GM18511 (cell line): ENCODE data around the gene BICRA.
"Not testable (repeated sequence)": the region's sequence is repeated elsewhere in the genome, so short reads cannot be mapped to it uniquely, and the experiment has no call there.

ENCODE experiments used
- ATAC-seq: cut with Tn5 transposase; IDR thresholded peaks from one replicate; pipeline ENCODE4 v1.9.1; 2021; ENCODE audit warnings: mild to moderate bottlenecking, moderate library complexity; ENCODE audit not compliant: unreplicated experiment

The BICRA gene

DNA sequence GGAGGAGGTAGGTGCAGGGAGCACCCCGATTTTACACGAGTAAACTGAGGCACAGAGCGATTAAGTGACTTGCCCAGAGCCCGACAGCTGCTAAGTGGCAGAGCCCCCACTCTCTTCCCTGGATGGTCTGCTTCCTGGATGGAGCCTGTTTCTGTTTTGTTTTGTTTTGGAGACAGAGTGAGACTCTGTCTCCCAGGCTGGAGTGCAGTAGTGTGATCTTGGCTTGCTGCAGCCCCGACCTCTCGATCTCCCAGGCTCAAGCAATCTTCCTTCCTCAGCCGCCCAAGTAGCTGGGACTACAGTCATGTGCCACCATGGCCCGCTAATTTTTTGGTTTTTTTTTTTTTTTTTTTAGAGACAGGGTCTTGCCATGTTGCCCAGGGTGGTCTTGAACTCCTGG, 17.3 kb downstream of the BICRA start:
- ATAC-seq = no peak

DNA sequence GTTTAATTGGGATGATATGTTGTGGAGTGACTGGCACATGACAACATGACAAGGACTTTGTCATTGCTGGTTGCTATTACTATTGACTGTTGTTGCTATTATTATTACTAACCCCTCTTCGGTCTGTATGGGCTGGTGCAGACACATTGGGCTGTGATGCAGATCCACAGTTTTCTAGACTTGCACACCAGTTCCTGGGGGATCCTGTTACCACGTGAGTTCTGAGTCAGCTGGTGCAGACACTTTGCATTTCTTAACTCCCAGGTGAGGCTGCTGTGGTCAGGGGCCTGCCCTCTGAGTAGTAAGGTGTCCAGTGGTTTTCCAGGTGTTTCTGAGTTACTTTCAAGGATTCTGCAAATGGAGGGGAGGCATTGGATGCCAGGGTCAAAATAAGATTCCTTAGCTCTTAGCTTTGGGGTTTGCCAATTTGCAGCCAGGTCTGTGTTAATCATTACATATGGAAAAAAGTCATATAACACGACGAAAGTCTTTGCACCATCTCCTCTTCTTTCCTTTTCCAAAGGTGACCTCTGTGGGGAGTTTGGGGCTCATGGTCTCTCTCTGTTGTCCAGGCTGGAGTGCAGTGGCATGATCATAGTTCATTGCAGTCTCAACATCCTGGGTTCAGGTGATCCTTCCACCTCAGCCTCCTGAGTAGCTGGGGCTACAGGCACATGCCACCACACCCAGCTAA, 19.3 kb downstream of the BICRA start:
- ATAC-seq = no peak

DNA sequence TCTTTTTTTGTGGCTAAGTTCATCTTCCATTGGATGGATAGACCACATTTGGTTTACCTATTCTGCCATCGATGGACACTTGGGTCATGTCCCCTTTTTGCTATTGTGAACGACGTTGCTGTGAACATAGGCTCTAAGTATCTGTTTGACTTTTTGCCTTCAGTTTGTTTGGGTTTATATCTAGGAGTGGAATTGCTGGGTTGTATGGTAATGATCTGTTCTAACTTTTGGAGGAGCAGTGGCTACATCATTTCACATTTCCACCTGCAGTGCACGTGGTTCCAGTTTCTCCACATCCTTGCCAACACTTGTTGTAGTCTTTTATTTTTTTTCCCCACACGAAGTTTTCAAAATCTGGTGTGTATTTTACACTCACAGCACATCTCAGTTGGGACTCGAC, 21.7 kb downstream of the BICRA start:
- ATAC-seq = no peak

DNA sequence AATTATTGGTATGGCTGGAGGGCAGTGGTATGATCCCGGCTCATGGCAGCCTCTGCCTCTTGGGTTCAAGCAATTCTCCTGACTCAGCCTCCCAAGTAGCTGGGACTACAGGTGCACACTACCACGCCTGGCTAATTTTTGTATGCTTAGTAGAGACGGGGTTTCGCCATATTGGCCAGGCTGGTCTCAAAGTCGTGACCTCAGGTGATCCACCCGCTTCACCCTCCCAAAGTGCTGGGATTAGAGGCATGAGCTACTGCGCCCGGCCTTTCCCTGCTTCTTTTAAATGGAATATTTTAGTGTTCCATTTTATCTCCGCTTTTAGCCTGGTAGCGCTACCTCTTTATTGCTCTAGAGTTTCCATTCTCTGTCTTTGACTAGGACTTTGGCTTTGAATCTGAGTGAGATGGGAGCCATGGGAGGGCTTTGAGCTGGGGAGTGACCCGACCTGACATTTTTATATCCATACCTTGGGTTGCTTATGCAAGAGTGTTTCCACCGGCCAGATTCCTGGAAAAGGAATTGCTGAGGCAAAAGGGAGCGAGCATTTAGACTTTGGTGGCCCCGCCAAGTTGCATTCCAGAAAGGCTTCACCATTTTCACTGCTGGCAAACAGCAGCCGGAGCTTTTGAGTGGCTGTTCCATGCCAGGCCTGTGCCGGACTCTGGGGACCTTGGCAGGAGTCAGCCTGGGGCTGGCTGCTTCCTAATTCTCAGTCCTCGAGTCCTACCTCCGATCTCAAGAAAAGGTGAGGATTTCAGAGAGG, 22.9 kb downstream of the BICRA start:
- no peak for ATAC-seq

DNA sequence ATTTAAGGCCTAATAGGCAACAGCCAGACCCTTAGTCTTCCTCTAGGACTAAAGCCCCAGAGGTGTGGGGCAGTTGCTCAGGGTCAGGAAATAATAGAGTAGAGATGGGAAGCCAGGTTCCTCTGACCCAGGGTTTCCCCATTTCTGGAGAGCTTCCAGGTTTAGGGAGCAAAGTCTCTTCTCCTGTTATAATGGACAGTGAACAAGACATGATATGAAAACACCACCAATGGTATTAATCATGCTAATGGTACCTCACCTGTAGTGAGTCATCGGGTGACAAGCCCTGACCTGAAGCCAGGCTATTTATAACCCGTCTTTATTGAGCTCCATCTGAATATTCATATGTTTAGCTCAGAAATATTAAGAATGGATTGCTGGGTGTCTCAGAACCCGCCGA, 24.6 kb downstream of the BICRA start:
- ATAC-seq = no peak

DNA sequence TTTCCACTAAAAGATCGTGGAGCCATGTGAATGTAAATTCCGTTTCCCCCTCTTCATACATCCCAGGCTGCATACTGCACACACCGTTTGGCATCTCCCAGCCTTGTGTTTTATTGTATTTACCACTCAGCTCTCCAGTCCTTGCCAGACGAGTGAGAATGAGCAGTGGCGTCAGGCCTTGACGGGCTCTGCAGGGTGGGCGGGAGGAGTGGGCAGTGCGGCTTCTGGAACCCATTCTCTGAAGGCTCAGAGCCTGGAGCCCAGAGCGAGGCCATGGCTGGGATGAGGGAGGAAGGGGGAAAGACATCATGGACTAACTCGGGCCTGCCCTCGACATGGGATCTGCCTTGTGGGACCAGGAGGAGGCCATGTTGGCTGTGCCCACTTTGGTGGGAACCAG, 25.1 kb downstream of the BICRA start:
- no peak for ATAC-seq

DNA sequence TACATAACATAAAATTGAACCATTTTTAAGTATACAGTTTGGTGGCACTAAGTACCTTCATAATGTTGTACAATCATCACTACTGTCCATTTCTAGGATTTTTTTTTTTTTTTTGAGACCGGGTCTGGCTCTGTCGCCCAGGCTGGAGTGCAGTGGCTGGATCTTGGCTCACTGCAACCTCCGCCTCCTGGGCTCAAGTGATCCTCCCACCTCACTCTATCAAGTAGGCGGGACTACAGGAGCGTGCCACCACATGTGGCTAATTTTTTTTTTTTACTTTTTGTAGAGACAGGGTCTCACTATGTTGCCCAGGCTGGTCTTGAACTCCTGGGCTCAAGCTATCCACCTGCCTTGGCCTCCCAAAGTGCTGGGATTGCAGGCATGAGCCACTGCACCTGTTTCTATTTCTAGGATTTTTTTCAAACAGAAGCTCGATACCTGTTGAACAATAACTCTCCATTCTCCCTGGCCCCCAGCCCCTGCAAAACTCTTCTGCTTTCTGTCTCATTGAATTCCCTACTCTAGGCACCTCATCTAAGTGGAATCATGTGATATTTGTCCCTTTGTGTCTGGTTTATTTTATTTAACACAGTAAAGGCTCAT, 26.3 kb downstream of the BICRA start:
- not testable (repeated sequence) for ATAC-seq

DNA sequence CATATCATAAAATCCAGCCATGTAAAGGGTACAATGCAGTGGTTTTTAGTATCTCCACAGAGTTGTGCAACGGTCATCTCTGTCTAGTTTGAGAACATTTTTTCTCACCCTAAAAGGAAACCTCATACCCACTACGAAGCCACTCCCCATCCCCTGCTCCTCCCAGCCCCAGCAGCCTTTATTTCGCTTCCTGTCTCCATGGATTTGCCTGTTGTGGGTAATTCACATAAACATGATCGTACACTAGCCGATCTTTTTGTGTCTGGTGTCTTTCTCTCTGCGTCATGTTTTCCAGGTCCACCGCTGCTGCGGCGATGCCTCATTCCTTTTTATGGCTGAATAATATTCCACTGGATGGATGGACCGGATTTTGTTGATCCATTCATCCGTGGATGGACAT, 28.6 kb downstream of the BICRA start:
- ATAC-seq = no peak

DNA sequence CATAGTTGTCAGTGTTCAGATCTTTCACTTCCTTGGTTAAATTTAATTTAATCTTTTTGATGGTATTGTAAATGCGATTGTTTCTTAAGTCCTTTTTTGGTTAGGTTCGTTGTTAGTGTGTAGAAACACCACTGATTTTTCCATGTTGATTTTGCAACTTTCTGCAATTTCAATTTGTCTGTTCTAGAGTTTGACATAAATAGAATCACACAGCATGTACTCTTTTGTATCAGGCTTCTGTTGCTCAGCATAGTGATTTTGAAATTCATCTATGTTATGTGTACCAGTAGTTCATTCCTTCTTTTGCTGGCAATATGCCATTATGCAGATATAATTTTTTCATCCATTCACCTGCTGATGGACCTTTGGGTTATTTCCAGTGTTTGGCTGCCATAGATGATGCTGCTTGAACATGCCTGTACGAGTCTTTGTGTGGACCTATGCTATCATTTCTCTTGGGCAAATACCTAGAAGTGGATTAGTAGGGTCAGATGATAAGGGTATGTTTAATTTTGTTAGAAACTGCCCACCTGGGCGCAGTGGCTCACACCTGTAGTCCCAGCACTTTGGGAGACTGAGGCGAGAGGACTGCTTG, 33.1 kb downstream of the BICRA start:
- ATAC-seq = no peak

DNA sequence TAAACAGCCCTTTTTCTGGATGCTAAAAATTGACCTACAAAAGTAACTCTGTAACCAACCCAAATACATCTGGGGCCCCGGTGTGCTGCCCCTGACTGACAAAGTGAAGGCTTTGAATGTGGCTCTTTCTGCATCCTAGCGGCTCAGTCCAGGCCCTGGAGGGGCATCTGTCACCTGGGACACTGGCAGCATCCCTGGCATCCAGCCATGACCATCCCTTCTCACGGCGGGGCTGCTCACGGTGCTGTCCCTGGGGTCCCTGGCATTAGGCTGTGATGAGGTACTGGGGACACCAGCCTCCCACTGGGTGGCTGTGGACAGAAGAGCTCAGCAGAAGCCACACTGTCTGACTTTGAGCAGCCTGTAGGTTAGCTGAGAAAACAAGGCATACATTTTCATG, 34.3 kb downstream of the BICRA start:
- no peak for ATAC-seq

DNA sequence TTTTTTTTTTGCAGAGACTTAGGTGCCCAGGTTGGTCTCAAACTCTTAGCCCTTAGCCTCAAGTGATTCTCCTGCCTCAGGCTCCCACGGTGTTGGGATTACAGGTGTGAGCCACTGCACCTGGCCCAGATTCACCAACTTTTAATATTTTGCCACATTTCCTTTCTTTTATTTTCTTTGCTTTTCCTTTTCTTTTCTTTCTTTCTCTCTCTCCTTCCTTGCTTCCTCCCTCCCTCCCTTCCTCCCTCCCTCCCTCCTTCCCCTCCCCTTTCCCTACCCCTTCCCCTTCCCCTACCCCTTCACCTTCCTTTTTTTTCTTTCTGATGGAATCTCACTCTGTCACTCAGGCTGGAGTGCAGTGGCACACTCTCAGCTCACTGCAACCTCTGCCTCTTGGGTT, 35.3 kb downstream of the BICRA start:
- no peak for ATAC-seq

DNA sequence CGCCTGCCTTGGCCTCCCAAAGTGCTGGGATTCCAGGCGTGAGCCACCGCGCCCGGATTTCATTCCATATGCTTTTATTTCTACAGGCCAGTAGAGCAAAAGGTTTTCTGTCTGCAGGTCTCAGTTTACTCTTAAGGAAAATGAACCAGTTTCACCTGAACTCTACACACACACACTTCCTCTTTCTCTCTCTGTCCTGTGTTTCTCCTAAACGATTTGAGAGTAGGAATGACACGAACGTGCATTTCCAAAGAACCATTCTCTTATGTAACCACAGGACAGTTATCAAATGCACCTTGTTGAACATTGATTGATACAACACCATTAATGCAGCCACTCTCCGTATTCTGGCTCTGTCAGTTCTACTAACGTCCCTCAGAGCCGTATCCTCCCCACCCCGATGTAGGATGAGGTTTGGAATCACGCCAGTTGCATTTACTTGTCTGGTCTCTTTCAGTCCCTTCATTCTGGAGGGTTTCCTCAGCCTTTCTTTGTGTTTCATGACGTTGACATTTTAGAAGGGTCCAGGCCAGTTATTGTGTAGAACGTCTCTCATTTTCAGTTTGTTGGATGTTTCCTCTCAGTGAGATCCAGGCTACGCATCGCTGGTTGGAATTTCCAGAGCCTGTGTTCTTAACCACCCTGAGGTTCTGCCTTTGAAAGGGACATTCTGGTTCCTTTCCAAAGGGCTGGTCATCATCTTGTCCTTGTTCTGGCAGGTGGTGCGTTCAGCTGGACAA, 36.0 kb downstream of the BICRA start:
- no peak for ATAC-seq

DNA sequence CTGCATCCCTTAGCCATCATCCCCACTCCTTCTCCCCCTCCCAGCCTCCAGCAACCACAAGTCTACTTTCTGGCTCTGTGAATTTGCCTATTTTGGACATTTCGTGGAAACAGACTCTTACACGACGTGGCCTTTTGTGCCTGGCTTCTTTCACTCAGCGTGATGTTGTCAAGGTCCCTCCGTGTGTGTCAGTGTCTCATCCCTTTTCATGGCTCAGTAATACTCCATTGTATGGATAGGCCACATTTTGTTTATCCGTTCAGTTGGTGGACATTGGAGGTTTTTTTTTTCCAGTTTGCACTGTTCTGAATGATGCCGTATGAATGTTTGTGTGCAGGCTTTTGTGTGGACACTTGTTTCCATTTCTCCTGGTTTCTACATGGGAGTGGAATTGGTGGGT, 38.0 kb downstream of the BICRA start:
- ATAC-seq = no peak

DNA sequence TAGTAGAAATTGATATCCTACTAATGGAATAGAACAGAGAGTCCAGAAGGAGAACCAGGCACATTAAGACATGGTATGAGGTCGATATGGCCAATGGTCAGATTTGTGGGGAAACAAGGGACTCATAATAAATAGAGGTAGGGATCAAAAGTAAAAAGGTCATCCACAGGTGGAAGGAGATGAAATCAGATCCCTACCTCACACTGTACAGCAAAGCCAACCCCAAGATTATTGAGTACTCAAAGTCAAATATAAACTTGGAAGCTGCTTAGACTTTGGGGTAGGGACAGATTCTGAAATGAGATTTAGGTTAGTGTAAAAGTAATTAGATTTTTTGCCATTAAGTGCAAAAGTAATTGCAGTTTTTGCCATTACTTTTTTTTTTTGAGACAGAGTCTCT, 40.7 kb downstream of the BICRA start:
- no peak for ATAC-seq

DNA sequence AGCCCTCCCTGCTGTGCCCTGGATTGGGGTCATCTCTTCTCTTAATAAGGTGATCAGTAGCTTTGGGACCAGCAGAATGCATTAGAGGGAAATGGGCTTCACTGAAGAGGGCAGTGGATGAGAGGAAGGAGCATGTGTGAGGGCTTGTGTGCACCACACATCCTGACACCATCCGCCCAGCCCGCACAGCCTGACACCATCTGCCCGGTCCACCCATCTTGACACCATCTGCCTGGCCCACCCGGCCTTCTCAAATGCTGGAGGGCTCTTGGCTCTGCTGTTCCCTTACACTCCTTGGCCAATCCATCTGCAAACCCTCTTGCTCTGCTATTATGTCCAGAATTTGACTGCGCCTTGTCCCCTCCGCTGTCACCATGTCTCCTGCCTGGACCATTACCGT, 41.8 kb downstream of the BICRA start:
- ATAC-seq = no peak

DNA sequence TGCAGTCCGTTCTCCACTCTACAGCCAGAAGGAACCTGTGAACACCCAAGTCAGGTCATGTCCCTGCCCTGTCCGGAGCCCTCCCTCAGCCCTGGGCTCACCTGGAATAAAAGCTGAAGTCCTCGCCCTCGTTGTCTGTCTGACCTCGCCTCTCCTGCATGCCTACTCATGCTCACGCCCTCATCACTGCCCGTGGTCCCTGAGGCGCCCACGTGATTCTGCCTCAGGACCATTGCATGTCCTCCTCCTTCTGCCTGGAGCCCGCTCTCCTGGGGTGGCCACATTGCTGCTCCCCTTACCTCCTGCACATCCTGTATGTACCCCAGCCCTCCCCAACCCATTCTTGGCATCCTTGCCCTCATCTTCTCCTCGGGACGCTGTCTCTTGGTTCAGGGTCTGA, 42.2 kb downstream of the BICRA start:
- no peak for ATAC-seq

DNA sequence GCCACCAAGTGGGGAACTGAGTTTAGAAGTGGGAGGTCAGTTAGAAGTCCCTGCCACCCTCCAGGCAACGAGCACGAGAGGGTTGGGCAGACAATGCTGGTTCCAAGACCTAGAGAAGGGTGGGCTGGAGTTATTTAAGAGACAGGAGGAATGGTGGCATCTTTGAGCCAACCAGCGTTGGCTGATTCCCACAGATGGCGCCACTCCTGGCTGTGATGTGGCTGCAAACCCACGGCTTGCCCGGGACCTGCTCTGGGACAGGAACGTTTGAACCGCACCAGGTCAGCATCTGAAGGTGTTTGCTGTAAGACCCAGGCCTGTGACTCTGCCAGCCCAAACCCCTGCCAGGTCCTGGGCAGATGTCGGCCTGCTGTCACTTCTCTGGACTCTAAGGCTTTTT, 42.8 kb downstream of the BICRA start:
- ATAC-seq = no peak

DNA sequence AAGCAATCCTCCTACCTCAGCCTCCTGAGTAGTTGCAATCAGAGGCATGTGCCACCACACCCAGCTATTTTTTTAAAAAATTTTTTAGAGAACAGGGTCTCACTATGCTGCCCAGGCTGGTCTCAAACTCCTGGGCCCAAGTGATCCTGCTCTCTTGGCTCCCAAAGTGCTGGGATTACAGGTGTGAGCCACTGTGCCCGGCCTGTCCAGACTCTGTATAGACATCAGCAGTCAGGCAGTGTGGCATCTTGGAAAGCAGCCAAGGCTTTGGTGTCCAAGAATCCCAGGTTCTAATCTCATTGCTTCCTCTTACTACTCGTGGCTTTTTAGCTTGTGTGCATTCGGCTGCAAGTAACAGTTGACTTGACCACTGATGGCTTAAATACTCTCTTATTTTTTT, 43.4 kb downstream of the BICRA start:
- no peak for ATAC-seq

DNA sequence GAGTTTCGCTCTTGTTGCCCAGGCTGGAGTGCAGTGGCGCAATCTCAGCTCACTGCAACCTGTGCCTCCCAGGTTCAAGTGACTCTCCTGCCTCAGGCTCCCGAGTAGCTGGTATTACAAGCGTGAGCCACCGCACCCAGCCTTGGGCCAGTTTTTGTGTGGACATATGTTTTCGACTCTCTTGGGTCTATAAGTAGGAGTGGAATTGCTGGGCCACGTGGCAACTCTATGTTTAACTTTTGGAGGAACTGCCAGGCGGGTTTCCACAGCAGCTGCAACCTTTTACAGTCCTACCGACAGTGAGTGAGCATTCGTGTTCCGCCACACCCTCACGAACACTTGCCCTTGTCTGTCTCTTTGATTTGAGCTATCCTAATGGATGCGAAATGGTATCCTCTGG, 44.9 kb downstream of the BICRA start:
- no peak for ATAC-seq

DNA sequence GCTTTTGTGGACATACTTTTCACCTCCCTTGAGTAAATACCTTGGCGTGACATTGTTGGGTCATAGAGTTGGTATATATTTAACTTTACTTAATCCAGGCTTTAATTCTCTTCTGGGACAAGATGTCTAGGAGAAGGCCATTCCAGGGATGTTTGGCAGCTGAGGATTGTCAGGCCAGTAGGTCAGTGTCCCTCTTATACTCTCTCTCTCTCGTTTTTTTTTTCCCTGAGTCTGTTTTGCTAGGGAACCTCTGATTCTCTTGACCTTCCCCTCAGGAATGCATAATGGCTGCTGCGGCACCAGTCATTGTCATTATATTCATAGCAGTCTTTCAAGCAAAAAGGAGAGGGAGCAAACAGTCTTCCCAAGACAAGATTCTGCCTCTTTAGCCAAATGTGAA, 48.8 kb downstream of the BICRA start:
- no peak for ATAC-seq
